ENCODE measurements around the gene LZTFL1.

Gene LZTFL1

GRCh38 chr3:45873036-45873435 is 31.1 kb upstream of the LZTFL1 start:
- H3K4me3 ChIP-seq (ENCODE audit: low read depth, low read length): no peak overlapping the region
- no peak for TF ChIP-seq CTCF (IDR thresholded peaks at IDR 0.05; ENCODE audit: low read depth, low read length)

GRCh38 chr3:45872569-45872968 is 30.6 kb upstream of the LZTFL1 start:
- H3K4me3 ChIP-seq (ENCODE audit: low read depth, low read length): no peak overlapping the region

GRCh38 chr3:45871780-45872179 is 29.9 kb upstream of the LZTFL1 start:
- H3K4me3 ChIP-seq (ENCODE audit: low read depth, low read length): no peak overlapping the region
- TF ChIP-seq CTCF (IDR thresholded peaks at IDR 0.05; ENCODE audit: low read depth, low read length): no peak

More at GRCh38 chr3:45872569-45872968, 30.6 kb upstream of the LZTFL1 start:
- TF ChIP-seq CTCF (IDR thresholded peaks at IDR 0.05; ENCODE audit: low read depth, low read length): no peak

- TF ChIP-seq CTCF (IDR thresholded peaks at IDR 0.05; ENCODE audit: low read depth, low read length): no peak
- no peak overlapping the region for H3K4me3 ChIP-seq (ENCODE audit: low read depth, low read length)
These were observed 28.2 kb upstream of the LZTFL1 start for GRCh38 chr3:45870099-45870498.

- no peak for TF ChIP-seq CTCF (IDR thresholded peaks at IDR 0.05; ENCODE audit: low read depth, low read length)
- no peak overlapping the region for H3K4me3 ChIP-seq (ENCODE audit: low read depth, low read length)
These were observed 27.7 kb upstream of the LZTFL1 start for GRCh38 chr3:45869638-45870037.

- H3K4me3 ChIP-seq (ENCODE audit: low read depth, low read length): no peak overlapping the region
- TF ChIP-seq CTCF (IDR thresholded peaks at IDR 0.05; ENCODE audit: low read depth, low read length): no peak
These were observed 26.7 kb upstream of the LZTFL1 start for GRCh38 chr3:45868650-45869049.

- no peak for TF ChIP-seq CTCF (IDR thresholded peaks at IDR 0.05; ENCODE audit: low read depth, low read length)
- no peak overlapping the region for H3K4me3 ChIP-seq (ENCODE audit: low read depth, low read length)
These were observed 26.3 kb upstream of the LZTFL1 start for GRCh38 chr3:45868213-45868612.
